ENCODE data around the gene MAEA. TPM values are rescaled to one million over a fixed set of nuclear protein-coding genes. Genes with fewer than 3 reads are reported as not detected.

MAEA gene
- total and polyA plus RNA-seq, 2 of the 8 experiments (the other 6 are each of a cell fraction or from before 2014, with no cell fraction given), result 75.8 to 133 TPM

DNA sequence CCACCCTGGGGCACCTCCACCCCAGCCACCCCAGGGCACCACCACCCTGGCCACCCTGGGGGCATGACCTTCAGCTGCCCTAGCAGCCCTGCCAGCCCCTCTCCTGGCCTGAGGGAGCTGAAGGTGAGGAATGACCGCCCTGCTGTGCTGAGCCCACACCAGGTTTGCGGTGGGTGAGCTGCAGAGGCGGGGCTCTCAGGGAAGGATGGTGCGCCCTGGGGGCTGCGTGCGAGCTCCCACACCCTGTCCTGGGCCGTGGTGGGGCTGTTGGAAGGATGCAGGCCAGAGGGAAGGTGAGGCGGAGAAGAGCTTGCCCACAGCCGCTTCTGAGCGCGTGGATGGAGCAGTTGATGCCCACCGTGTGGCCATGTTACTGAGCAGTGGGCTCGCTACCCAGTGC, 75.1 kb downstream of the MAEA start:
- no peaks in the 10 kb centered on the region for H3K23me2 ChIP-seq (ENCODE audit: low read depth, low read length)
- ChIA-PET POLR2A (ENCODE audit: partially characterized antibody) (interaction anchor here (1.1 to 3.2 kb wide), 2 partner anchors 12 to 407 kb away, joined by 4 to 7 read pairs; no protein-coding TSS in a partner anchor), CTCF (ENCODE audit: partially characterized antibody) (interaction anchor here (1.0 to 4.1 kb wide), 6 partner anchors 10 to 298 kb away, joined by 3 to 58 read pairs (median 4); no protein-coding TSS in a partner anchor)
- 94% methylated on average over 9 of the region's 13 CpGs; no CpG with 5 or more reads in 1 of the 2 experiments for WGBS, 2 experiments (ENCODE audit: extremely low coverage in 1 of 2, insufficient coverage in 1 of 2, insufficient read length in 1 of 2, insufficient replicate concordance in 2 of 2, low coverage in 1 of 2, low lambda C conversion rate in 2 of 2, missing lambda C conversion rate in 1 of 2)
- no peak overlapping the region for H2BK15ac ChIP-seq (ENCODE audit: low read length)
- no peaks in the 10 kb centered on the region for H3K9me3 ChIP-seq (ENCODE audit: insufficient read depth in 2 of 2, low read depth in 1 of 2, low read length in 1 of 2)
- H4K5ac ChIP-seq (ENCODE audit: insufficient read length, low read depth, low read length), result no peak overlapping the region
- H2BK20ac ChIP-seq (ENCODE audit: low read length), result no peak overlapping the region
- no peaks in the 10 kb centered on the region for H3K27me3 ChIP-seq (replicated peaks in 1 of 4; ENCODE audit: control insufficient read depth in 3 of 4, extremely low read depth in 1 of 4, insufficient read depth in 3 of 4, low read length in 3 of 4)
- H2AFZ ChIP-seq (ENCODE audit: low read length), result no peak overlapping the region
- H3K36me3 ChIP-seq (ENCODE audit: control insufficient read depth in 2 of 4, insufficient read depth in 4 of 4, low read length in 3 of 4), result no peaks in the 10 kb centered on the region
- H2BK5ac ChIP-seq (ENCODE audit: low read depth, low read length), result no peak overlapping the region
- peaks cover 3 to 14% of the 10 kb centered on the region in 2 experiments for H4K20me1 ChIP-seq (replicated peaks in 1 of 2; ENCODE audit: control insufficient read depth in 1 of 2, insufficient read depth in 2 of 2, low read length in 2 of 2)
- no peak overlapping the region for H3K4ac ChIP-seq (replicated peaks; ENCODE audit: insufficient read length, low read depth, low read length)
- H3K14ac ChIP-seq (ENCODE audit: insufficient read length), result no peak overlapping the region
- no peak overlapping the region for H2AK5ac ChIP-seq (ENCODE audit: low read depth, low read length)
- no peaks in the 10 kb centered on the region for H3K79me2 ChIP-seq (ENCODE audit: control insufficient read depth in 1 of 2, insufficient read depth in 2 of 2, low read length in 2 of 2)
- H3K4me3 ChIP-seq (ENCODE audit: extremely low read depth in 1 of 4, insufficient read depth in 2 of 4, low read depth in 3 of 4, low read length in 4 of 4), result no peak overlapping the region
- H4K8ac ChIP-seq (ENCODE audit: extremely low read depth, insufficient read depth, low read length), result no peak overlapping the region
- H4K91ac ChIP-seq (replicated peaks; ENCODE audit: insufficient read length, low read length), result no peak overlapping the region
- no peaks in the 10 kb centered on the region; the same call in 1 of the 2 replicates for H3K79me1 ChIP-seq (ENCODE audit: low read depth, low read length)
- H3K18ac ChIP-seq (ENCODE audit: extremely low read depth, low read length), result no peak overlapping the region
- H2BK120ac ChIP-seq (replicated peaks; ENCODE audit: low read depth, low read length), result no peak overlapping the region
- no peak overlapping the region for H3K4me2 ChIP-seq (ENCODE audit: insufficient read depth in 1 of 2, low read depth in 2 of 2, low read length in 2 of 2)
- H2BK12ac ChIP-seq (ENCODE audit: low read depth, low read length), result no peak overlapping the region
- H3K4me1 ChIP-seq (replicated peaks in 1 of 4; ENCODE audit: control insufficient read depth in 3 of 4, insufficient read depth in 4 of 4, low read length in 3 of 4), result peaks cover 0 to 2% (median 0%) of the 10 kb centered on the region in 4 experiments; a peak in 1 of 7 replicates
- no peak overlapping the region for H3K27ac ChIP-seq (ENCODE audit: low read depth, low read length)
- H3K56ac ChIP-seq (replicated peaks; ENCODE audit: insufficient read length, low read depth, low read length), result no peak overlapping the region
- no peak overlapping the region for H3K9ac ChIP-seq (replicated peaks in 1 of 4; ENCODE audit: extremely low read depth in 1 of 4, low read depth in 3 of 4, low read length in 3 of 4)
- no peak for DNase-seq (ENCODE audit: low read depth in 1 of 2, low spot score in 2 of 2)
- no peak overlapping the region for H3K23ac ChIP-seq (ENCODE audit: insufficient read length)
- no peak for FAIRE-seq
- no peak for TF ChIP-seq CHD1 (IDR thresholded peaks at IDR 0.05; ENCODE audit: low read depth, low read length)
- no peak for TF ChIP-seq FOSL1 (IDR thresholded peaks at IDR 0.05; ENCODE audit: insufficient read depth, low read depth, low read length)
- TF ChIP-seq CBX5 (IDR thresholded peaks at IDR 0.05; ENCODE audit: low read depth, low read length), result no peak
- TF ChIP-seq CREB1 (IDR thresholded peaks at IDR 0.05), result no peak
- no peak for TF ChIP-seq BCL11A (IDR thresholded peaks at IDR 0.05; ENCODE audit: low read depth in 2 of 2, low read length in 2 of 2)
- no peak for TF ChIP-seq SP4 (IDR thresholded peaks at IDR 0.05; ENCODE audit: low read length)
- TF ChIP-seq EP300 (IDR thresholded peaks at IDR 0.05; ENCODE audit: borderline replicate concordance in 1 of 2, low read depth in 2 of 2, low read length in 2 of 2), result no peak
- TF ChIP-seq SIN3A (conservative IDR thresholded peaks at IDR 0.05 in 1 of 2, IDR thresholded peaks at IDR 0.05 in 1 of 2; ENCODE audit: low read depth in 1 of 2, low read length in 2 of 2), result no peak
- TF ChIP-seq SIRT6 (IDR thresholded peaks at IDR 0.05; ENCODE audit: low read length), result no peak
- TF ChIP-seq, protein P1, sequence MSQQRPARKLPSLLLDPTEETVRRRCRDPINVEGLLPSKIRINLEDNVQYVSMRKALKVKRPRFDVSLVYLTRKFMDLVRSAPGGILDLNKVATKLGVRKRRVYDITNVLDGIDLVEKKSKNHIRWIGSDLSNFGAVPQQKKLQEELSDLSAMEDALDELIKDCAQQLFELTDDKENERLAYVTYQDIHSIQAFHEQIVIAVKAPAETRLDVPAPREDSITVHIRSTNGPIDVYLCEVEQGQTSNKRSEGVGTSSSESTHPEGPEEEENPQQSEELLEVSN (IDR thresholded peaks at IDR 0.05), result no peak
- no peak for TF ChIP-seq TBP (IDR thresholded peaks at IDR 0.05; ENCODE audit: low read depth, low read length)
- TF ChIP-seq POLR2A (IDR thresholded peaks at IDR 0.05; ENCODE audit: control extremely low read depth in 1 of 2, low read depth in 2 of 2, low read length in 2 of 2), result no peak

Data from H1 (cell line).